ENCODE results near the gene LSM7. TPM values are rescaled to one million over a fixed set of nuclear protein-coding genes. Genes with fewer than 3 reads are reported as not detected.

The LSM7 gene
- total and polyA plus RNA-seq, 2 of the 13 experiments (the other 11 are each of a cell fraction or from before 2014, with no cell fraction given): 140 to 205 TPM

GRCh38 chr19:2288818-2289713 lies 39.3 kb downstream of the LSM7 start:
- ATAC-seq: peak; percentile 19; the same call in 2 of the 3 replicates
- no TSS peak for BruUV-seq (replicated peaks)
- Histone ChIP-seq H3K4me1 (ENCODE audit: insufficient read depth, low read length) (peaks cover 46% of the 10 kb centered on the region), H3K9ac (ENCODE audit: insufficient read depth, low read depth, low read length) (0 out of 2 replicates have a peak overlapping the region, but pooled peaks have one; percentile 18), H4K20me1 (ENCODE audit: insufficient read depth, low read length) (no peaks in the 10 kb centered on the region; the same call in 1 of the 2 replicates), H3K36me3 (replicated peaks in 1 of 2; ENCODE audit: control insufficient read depth in 1 of 2, insufficient read depth in 2 of 2, low read length in 2 of 2) (no peaks in the 10 kb centered on the region), H2AFZ (ENCODE audit: low read length) (no peak overlapping the region), H3K79me2 (ENCODE audit: insufficient read depth, low read length) (no peaks in the 10 kb centered on the region), H3K9me3 (ENCODE audit: low read length) (no peaks in the 10 kb centered on the region), H3K4me2 (ENCODE audit: low read depth, low read length) (peak overlapping the region; percentile 68), H3K27me3 (ENCODE audit: control insufficient read depth in 1 of 2, insufficient read depth in 2 of 2, low read length in 2 of 2) (peaks cover 30 to 83% of the 10 kb centered on the region in 2 experiments), H3K4me3 (replicated peaks in 1 of 3; ENCODE audit: insufficient read depth in 1 of 3, low read depth in 2 of 3, low read length in 3 of 3) (peak overlapping the region in 1 of 3 experiments; percentile 53; a peak in 2 of 6 replicates), H3K27ac (ENCODE audit: extremely low read length, insufficient read depth, low read length) (no peak overlapping the region)
- no peak for FAIRE-seq
- TF ChIP-seq TOPORS (CRISPR knock-in tag; IDR thresholded peaks at IDR 0.05) (no peak), ZNF18 (CRISPR knock-in tag; IDR thresholded peaks at IDR 0.05; ENCODE audit: insufficient replicate concordance) (peak; percentile 100), ZNF75D (CRISPR knock-in tag; IDR thresholded peaks at IDR 0.05; ENCODE audit: borderline replicate concordance) (no peak), ZNF30 (CRISPR knock-in tag; IDR thresholded peaks at IDR 0.05) (0 out of 2 replicates have a peak, but pooled peaks have one; percentile 32), CENPX (CRISPR knock-in tag; IDR thresholded peaks at IDR 0.05) (no peak), ZNF280D (CRISPR knock-in tag; IDR thresholded peaks at IDR 0.05) (0 out of 2 replicates have a peak, but pooled peaks have one; percentile 14), FOXP1 (IDR thresholded peaks at IDR 0.05) (no peak), FOXP1 (CRISPR knock-in tag; IDR thresholded peaks at IDR 0.05) (no peak), EZH2 (conservative IDR thresholded peaks at IDR 0.05; ENCODE audit: low read depth, low read length) (peak; percentile 72), TERF1 (CRISPR knock-in tag; IDR thresholded peaks at IDR 0.05) (no peak), ZBTB43 (CRISPR knock-in tag; conservative IDR thresholded peaks at IDR 0.05) (peak; percentile 85; the same call in 1 of the 2 replicates)
- in situ Hi-C loops (cut with HindIII; ENCODE audit: extremely low pct_ligation_motif_present, low pct_unique_long_range_greater_than_20kb): no loop called here
- DNase-seq (ENCODE audit: low spot score): no peak
- WGBS (ENCODE audit: low lambda C conversion rate): 27% methylated on average over 5 of the region's 28 CpGs
- ChIA-PET POLR2A (interaction anchor here (0.9 kb wide), 1 partner anchor 54 kb away, joined by 5 read pairs; no protein-coding TSS in a partner anchor), CTCF (ENCODE audit: low intra/inter-chr PET ratio, low total read pairs) (no interaction called here)
- intact Hi-C loops (cut with micrococcal nuclease; ENCODE audit: unreplicated experiment): no loop called here

All from HepG2 (cell line).